Activated CD4-positive, alpha-beta memory T cell treated with anti-CD3 and anti-CD28 coated beads for 36 hours (primary cell): ENCODE measurements around the gene TFAP2B. TPM values are rescaled to one million over a fixed set of nuclear protein-coding genes. Genes with fewer than 3 reads are reported as not detected.

Experiments used
- CTCF ChIA-PET: fragments of 350-600 bp; sonication (Branson Sonifier 250); formaldehyde crosslinking; loops from one replicate; lab custom pipeline; 2021; ENCODE audit warnings: antibody characterized with exemption, inconsistent platforms; lab: Charles Lee
- POLR2A ChIA-PET: fragments of 350-600 bp; sonication (Branson Sonifier 250); formaldehyde crosslinking; loops from one replicate; lab custom pipeline; 2021; ENCODE audit warnings: antibody characterized with exemption; lab: Charles Lee
- DNase-seq: peaks from one replicate; pipeline ENCODE4 v3.0.0-alpha.2; 2020
- H3K27ac Mint-ChIP-seq: one replicate; pipeline ENCODE4 v1.8.0; 2021; ENCODE audit warnings: mixed read lengths
- H3K27me3 Mint-ChIP-seq: one replicate; pipeline ENCODE4 v1.8.0; 2021; ENCODE audit warnings: mixed read lengths
- H3K36me3 Mint-ChIP-seq: one replicate; pipeline ENCODE4 v1.8.0; 2021; ENCODE audit warnings: mixed read lengths
- H3K4me1 Mint-ChIP-seq: one replicate; pipeline ENCODE4 v1.8.0; 2021; ENCODE audit warnings: low read depth, mixed read lengths
- H3K4me3 Mint-ChIP-seq: one replicate; pipeline ENCODE4 v1.8.0; 2021; ENCODE audit warnings: mild to moderate bottlenecking, mixed read lengths
- H3K9me3 Mint-ChIP-seq: one replicate; pipeline ENCODE4 v1.8.0; 2021; ENCODE audit warnings: mixed read lengths
- intact Hi-C: fragments of 100-400 bp; cut with micrococcal nuclease; formaldehyde crosslinking; loops from one replicate; pipeline ENCODE4 v1.15.1; 2023
- total RNA-seq, 2 experiments: library from RNA; stranded (reverse); gene quantifications; one replicate each; pipeline ENCODE4 v1.2.3, GENCODE V29; 2021

The TFAP2B gene
- total RNA-seq, 2 experiments from 2014 or later, result not detected

GRCh38 chr6:50842861-50843384, 24.3 kb downstream of the TFAP2B start:
- Mint-ChIP-seq H3K4me3 (no peak overlapping the region), H3K36me3 (peaks cover 3% of the 10 kb centered on the region)
- CTCF ChIA-PET, result no interaction called here

GRCh38 chr6:50843842-50844241, 25.2 kb downstream of the TFAP2B start:
- no peak overlapping the region for H3K27ac Mint-ChIP-seq
- peaks cover 3% of the 10 kb centered on the region for H3K36me3 Mint-ChIP-seq
- POLR2A ChIA-PET, result no interaction called here
- no peak overlapping the region for H3K4me3 Mint-ChIP-seq
- DNase-seq, result no peak
- H3K27me3 Mint-ChIP-seq, result peaks cover 71% of the 10 kb centered on the region
- no peaks in the 10 kb centered on the region for H3K4me1 Mint-ChIP-seq
- H3K9me3 Mint-ChIP-seq, result no peaks in the 10 kb centered on the region
- CTCF ChIA-PET, result no interaction called here
- intact Hi-C loops, result no loop called here

More at GRCh38 chr6:50842861-50843384, 24.3 kb downstream of the TFAP2B start:
- intact Hi-C loops, result no loop called here
- peaks cover 74% of the 10 kb centered on the region for H3K27me3 Mint-ChIP-seq
- H3K4me1 Mint-ChIP-seq, result no peaks in the 10 kb centered on the region
- no peaks in the 10 kb centered on the region for H3K9me3 Mint-ChIP-seq
- no peak for DNase-seq
- POLR2A ChIA-PET, result no interaction called here
- no peak overlapping the region for H3K27ac Mint-ChIP-seq

GRCh38 chr6:50845499-50846143, 26.9 kb downstream of the TFAP2B start:
- no peaks in the 10 kb centered on the region for H3K4me1 Mint-ChIP-seq
- H3K9me3 Mint-ChIP-seq, result no peaks in the 10 kb centered on the region
- CTCF ChIA-PET, result no interaction called here
- intact Hi-C loops, result no loop called here
- no peak overlapping the region for H3K4me3 Mint-ChIP-seq
- H3K36me3 Mint-ChIP-seq, result peaks cover 3% of the 10 kb centered on the region
- H3K27me3 Mint-ChIP-seq, result peaks cover 73% of the 10 kb centered on the region
- DNase-seq, result no peak
- no peak overlapping the region for H3K27ac Mint-ChIP-seq
- POLR2A ChIA-PET, result no interaction called here

GRCh38 chr6:50846144-50846851, 27.6 kb downstream of the TFAP2B start:
- H3K4me3 Mint-ChIP-seq, result no peak overlapping the region
- H3K9me3 Mint-ChIP-seq, result no peaks in the 10 kb centered on the region
- intact Hi-C loops, result no loop called here
- H3K27me3 Mint-ChIP-seq, result peaks cover 74% of the 10 kb centered on the region
- POLR2A ChIA-PET, result no interaction called here
- H3K36me3 Mint-ChIP-seq, result peaks cover 3% of the 10 kb centered on the region
- H3K27ac Mint-ChIP-seq, result no peak overlapping the region
- CTCF ChIA-PET, result no interaction called here
- H3K4me1 Mint-ChIP-seq, result no peaks in the 10 kb centered on the region
- no peak for DNase-seq

GRCh38 chr6:50846852-50847155, 28.1 kb downstream of the TFAP2B start:
- DNase-seq, result no peak
- H3K4me3 Mint-ChIP-seq, result no peak overlapping the region
- H3K27me3 Mint-ChIP-seq, result peaks cover 71% of the 10 kb centered on the region
- ChIA-PET POLR2A (no interaction called here), CTCF (no interaction called here)
- H3K36me3 Mint-ChIP-seq, result peaks cover 3% of the 10 kb centered on the region
- no peaks in the 10 kb centered on the region for H3K4me1 Mint-ChIP-seq
- no peaks in the 10 kb centered on the region for H3K9me3 Mint-ChIP-seq
- no peak overlapping the region for H3K27ac Mint-ChIP-seq
- intact Hi-C loops, result no loop called here

GRCh38 chr6:50847890-50848594, 29.4 kb downstream of the TFAP2B start:
- no peaks in the 10 kb centered on the region for H3K9me3 Mint-ChIP-seq
- no peak for DNase-seq
- intact Hi-C loops, result no loop called here
- peaks cover 63% of the 10 kb centered on the region for H3K27me3 Mint-ChIP-seq
- POLR2A ChIA-PET, result no interaction called here
- no peaks in the 10 kb centered on the region for H3K4me1 Mint-ChIP-seq
- CTCF ChIA-PET, result no interaction called here
- peaks cover 3% of the 10 kb centered on the region for H3K36me3 Mint-ChIP-seq
- H3K4me3 Mint-ChIP-seq, result no peak overlapping the region
- H3K27ac Mint-ChIP-seq, result no peak overlapping the region

GRCh38 chr6:50848989-50849795, 30.5 kb downstream of the TFAP2B start:
- no peak overlapping the region for H3K4me3 Mint-ChIP-seq
- intact Hi-C loops, result no loop called here
- H3K27ac Mint-ChIP-seq, result no peak overlapping the region
- no peaks in the 10 kb centered on the region for H3K4me1 Mint-ChIP-seq
- ChIA-PET CTCF (no interaction called here), POLR2A (no interaction called here)
- no peak for DNase-seq
- H3K27me3 Mint-ChIP-seq, result peaks cover 54% of the 10 kb centered on the region
- H3K9me3 Mint-ChIP-seq, result no peaks in the 10 kb centered on the region
- H3K36me3 Mint-ChIP-seq, result peaks cover 3% of the 10 kb centered on the region

GRCh38 chr6:50849796-50850180, 31.1 kb downstream of the TFAP2B start:
- Mint-ChIP-seq H3K27me3 (peaks cover 48% of the 10 kb centered on the region), H3K27ac (no peak overlapping the region), H3K9me3 (no peaks in the 10 kb centered on the region), H3K4me3 (no peak overlapping the region), H3K36me3 (peaks cover 3% of the 10 kb centered on the region), H3K4me1 (no peaks in the 10 kb centered on the region)
- ChIA-PET POLR2A (no interaction called here), CTCF (no interaction called here)
- intact Hi-C loops, result no loop called here
- no peak for DNase-seq

GRCh38 chr6:50850223-50851048, 31.8 kb downstream of the TFAP2B start:
- H3K4me1 Mint-ChIP-seq, result no peaks in the 10 kb centered on the region
- no peak overlapping the region for H3K27ac Mint-ChIP-seq
- H3K27me3 Mint-ChIP-seq, result peaks cover 45% of the 10 kb centered on the region
- POLR2A ChIA-PET, result no interaction called here
- CTCF ChIA-PET, result no interaction called here
- no peak overlapping the region for H3K4me3 Mint-ChIP-seq
- peaks cover 3% of the 10 kb centered on the region for H3K36me3 Mint-ChIP-seq
- no peaks in the 10 kb centered on the region for H3K9me3 Mint-ChIP-seq
- DNase-seq, result no peak
- intact Hi-C loops, result no loop called here

GRCh38 chr6:50851049-50851845, 32.6 kb downstream of the TFAP2B start:
- H3K27ac Mint-ChIP-seq, result no peak overlapping the region
- no peaks in the 10 kb centered on the region for H3K4me1 Mint-ChIP-seq
- DNase-seq, result no peak
- H3K36me3 Mint-ChIP-seq, result peaks cover 3% of the 10 kb centered on the region
- ChIA-PET POLR2A (no interaction called here), CTCF (no interaction called here)
- no peak overlapping the region for H3K4me3 Mint-ChIP-seq
- peaks cover 39% of the 10 kb centered on the region for H3K27me3 Mint-ChIP-seq
- no peaks in the 10 kb centered on the region for H3K9me3 Mint-ChIP-seq
- intact Hi-C loops, result no loop called here

GRCh38 chr6:50853939-50854338, 35.3 kb downstream of the TFAP2B start:
- Mint-ChIP-seq H3K9me3 (peaks cover 5% of the 10 kb centered on the region), H3K27ac (no peak overlapping the region)

More at GRCh38 chr6:50853939-50854338, 35.3 kb downstream of the TFAP2B start:
- peaks cover 20% of the 10 kb centered on the region for H3K27me3 Mint-ChIP-seq
- no peak for DNase-seq
- CTCF ChIA-PET, result no interaction called here
- intact Hi-C loops, result no loop called here
- POLR2A ChIA-PET, result no interaction called here
- H3K4me3 Mint-ChIP-seq, result no peak overlapping the region
- H3K4me1 Mint-ChIP-seq, result no peaks in the 10 kb centered on the region
- no peaks in the 10 kb centered on the region for H3K36me3 Mint-ChIP-seq
